Hepatic stellate cell (primary cell): ENCODE data around the gene IGIP.
"Not testable (repeated sequence)": the region's sequence is repeated elsewhere in the genome, so short reads cannot be mapped to it uniquely, and the experiment has no call there.

Experiments used
- DNase-seq: peaks from one replicate; pipeline ENCODE4 v3.0.0; 2011; ENCODE audit warnings: low spot score

Gene IGIP

GRCh38 chr5:140141241-140141640 lies 15.5 kb downstream of the IGIP start:
- DNase-seq: no peak

GRCh38 chr5:140142246-140142645 lies 16.5 kb downstream of the IGIP start:
- DNase-seq: no peak

GRCh38 chr5:140142856-140143255 lies 17.1 kb downstream of the IGIP start:
- no peak for DNase-seq

- no peak for DNase-seq
Observed at GRCh38 chr5:140143521-140144258, 18.0 kb downstream of the IGIP start.

GRCh38 chr5:140145256-140145655 lies 19.5 kb downstream of the IGIP start:
- no peak for DNase-seq

GRCh38 chr5:140145818-140146522 lies 20.2 kb downstream of the IGIP start:
- peak; percentile 82 for DNase-seq

GRCh38 chr5:140146523-140146842 lies 20.7 kb downstream of the IGIP start:
- DNase-seq: no peak

- no peak for DNase-seq
Observed at GRCh38 chr5:140147460-140147859, 21.7 kb downstream of the IGIP start.

- DNase-seq: peak; percentile 65
Observed at GRCh38 chr5:140148508-140148907, 22.8 kb downstream of the IGIP start.

GRCh38 chr5:140150201-140150600 lies 24.5 kb downstream of the IGIP start:
- no peak for DNase-seq

GRCh38 chr5:140151144-140152021 lies 25.6 kb downstream of the IGIP start:
- no peak for DNase-seq

- DNase-seq: no peak
Observed at GRCh38 chr5:140152022-140152999, 26.6 kb downstream of the IGIP start.

- no peak for DNase-seq
Observed at GRCh38 chr5:140153255-140153654, 27.5 kb downstream of the IGIP start.

- no peak for DNase-seq
Observed at GRCh38 chr5:140153905-140154304, 28.2 kb downstream of the IGIP start.

- DNase-seq: not testable (repeated sequence)
Observed at GRCh38 chr5:140154710-140155381, 29.1 kb downstream of the IGIP start.

GRCh38 chr5:140157032-140157781 lies 31.5 kb downstream of the IGIP start:
- DNase-seq: peak; percentile 93

- no peak for DNase-seq
Observed at GRCh38 chr5:140159014-140159927, 33.5 kb downstream of the IGIP start.

- DNase-seq: no peak
Observed at GRCh38 chr5:140162275-140162674, 36.5 kb downstream of the IGIP start.

- no peak for DNase-seq
Observed at GRCh38 chr5:140162781-140163180, 37.0 kb downstream of the IGIP start.
